Breast epithelium (tissue), 4 donors: Measurements from ENCODE around the gene SRF. TPM values are rescaled to one million over a fixed set of nuclear protein-coding genes. Genes with fewer than 3 reads are reported as not detected.
A peak's percentile ranks its signal among the peaks of the same experiment; 100 is the strongest.

Source experiments
- DNase-seq, 2 donors: peaks; one replicate each; pipeline ENCODE4 v3.0.0-alpha.2; 2019; ENCODE audit warnings: low spot score in 2 of 2
- H3K27ac ChIP-seq, 2 donors: fragments of 200-600 bp; sonication (generic) in 1 of 2; one replicate each; pipeline ENCODE4 v1.5.1; 2016 to 2019; ENCODE audit warnings: mild to moderate bottlenecking in 1 of 2
- H3K27me3 ChIP-seq, 2 donors: fragments of 200-600 bp; sonication (generic) in 1 of 2; one replicate each; pipeline versions ENCODE4 v1.5.1 to v1.6.0; 2017 to 2019; ENCODE audit warnings: control low read depth in 1 of 2, mild to moderate bottlenecking in 1 of 2
- H3K36me3 ChIP-seq: fragments of 200-600 bp; one replicate; pipeline ENCODE4 v1.5.1; 2019
- H3K4me1 ChIP-seq, 2 donors: fragments of 200-600 bp; sonication (generic); one replicate each; pipeline ENCODE4 v1.5.1; 2016 to 2019; ENCODE audit warnings: control low read depth in 1 of 2
- H3K4me3 ChIP-seq, 3 donors: fragments of 200-600 bp; sonication (generic); 1 replicate in 2 of 3; 2 replicates in 1 of 3; pipeline ENCODE4 v1.5.1; 2016 to 2019; ENCODE audit warnings: mild to moderate bottlenecking in 3 of 3, moderate library complexity in 2 of 3
- H3K9me3 ChIP-seq, 2 donors: fragments of 200-600 bp; sonication (generic) in 1 of 2; one replicate each; pipeline ENCODE4 v1.5.1; 2016 to 2019; ENCODE audit warnings: control low read depth in 1 of 2
- CTCF ChIP-seq, 3 donors: fragments of 450-650 bp; IDR thresholded peaks; one replicate each; pipeline ENCODE4 v1.5.1; 2016 to 2017; ENCODE audit warnings: antibody characterized with exemption in 3 of 3, mild to moderate bottlenecking in 3 of 3, moderate library complexity in 3 of 3
- POLR2A ChIP-seq: fragments of 450-650 bp; IDR thresholded peaks from one replicate; pipeline ENCODE4 v1.6.1; 2016; ENCODE audit warnings: antibody characterized with exemption, mild to moderate bottlenecking, moderate library complexity
- POLR2AphosphoS5 ChIP-seq, 3 donors: sonication (generic); formaldehyde crosslinking; IDR thresholded peaks; one replicate each; pipeline ENCODE4 v1.6.1; 2017; ENCODE audit warnings: antibody characterized with exemption in 3 of 3
- intact Hi-C: fragments of 100-400 bp; cut with DNase I; formaldehyde crosslinking; loops from one replicate; pipeline ENCODE4 v1.15.1; 2023; ENCODE audit warnings: low total_unique reads
- total RNA-seq, 3 donors: library from RNA; depleted of rRNA; stranded (reverse); fragments of >200 nt; gene quantifications; one replicate each; pipeline ENCODE4 v1.1.0, GENCODE V29; 2016

Gene SRF
- total RNA-seq, 3 donors from 2014 or later = 18.1 to 32.1 (median 28.5) TPM

- no peaks in the 10 kb centered on the region for H3K36me3 ChIP-seq
- H3K4me3 ChIP-seq = no peak overlapping the region
- no peak for TF ChIP-seq POLR2AphosphoS5 (IDR thresholded peaks at IDR 0.05)
- no peak for TF ChIP-seq CTCF (IDR thresholded peaks at IDR 0.05)
- TF ChIP-seq POLR2A = no peak
- intact Hi-C loops = no loop called here
- peaks cover 0 to 9% of the 10 kb centered on the region in 2 donors for H3K4me1 ChIP-seq
- DNase-seq = no peak
- peak overlapping the region; percentile 86 to 93 for H3K27ac ChIP-seq
- no peaks in the 10 kb centered on the region for H3K9me3 ChIP-seq
- H3K27me3 ChIP-seq = no peaks in the 10 kb centered on the region
Observed at GRCh38 chr6:43180985-43181384, 9.9 kb downstream of the SRF start.

GRCh38 chr6:43181621-43181941 lies 10.5 kb downstream of the SRF start:
- peaks cover 0 to 9% of the 10 kb centered on the region in 2 donors for H3K4me1 ChIP-seq
- H3K27me3 ChIP-seq = no peaks in the 10 kb centered on the region
- peak overlapping the region; percentile 78 to 96 (median 85) for H3K4me3 ChIP-seq
- H3K27ac ChIP-seq = peak overlapping the region; percentile 86 to 93
- TF ChIP-seq POLR2A = no peak
- TF ChIP-seq CTCF (IDR thresholded peaks at IDR 0.05) = no peak
- TF ChIP-seq POLR2AphosphoS5 (IDR thresholded peaks at IDR 0.05) = no peak
- intact Hi-C loops = no loop called here
- DNase-seq = no peak
- no peaks in the 10 kb centered on the region for H3K9me3 ChIP-seq
- no peaks in the 10 kb centered on the region for H3K36me3 ChIP-seq

GRCh38 chr6:43181942-43182860 lies 11.1 kb downstream of the SRF start, which contains the start of gene CUL9:
CUL9 (plus strand) TSS chr6:43182196; CDS start chr6:43184311, 2,115 bp downstream.
- H3K36me3 ChIP-seq = no peaks in the 10 kb centered on the region
- H3K4me1 ChIP-seq = peaks cover 0 to 9% of the 10 kb centered on the region in 2 donors
- peak within 1 kb of the TSS; percentile 86 to 93 for H3K27ac ChIP-seq
- intact Hi-C loops = no loop called here
- H3K4me3 ChIP-seq = peak within 1 kb of the TSS; percentile 78 to 96 (median 85)
- H3K27me3 ChIP-seq = no peaks in the 10 kb centered on the region
- peak; percentile 79 to 81 for DNase-seq
- no peaks in the 10 kb centered on the region for H3K9me3 ChIP-seq
- TF ChIP-seq POLR2A (no peak), POLR2AphosphoS5 (IDR thresholded peaks at IDR 0.05) (peak; percentile 64 to 90 (median 85))

GRCh38 chr6:43183441-43183840 lies 12.4 kb downstream of the SRF start:
- H3K4me1 ChIP-seq = peaks cover 0 to 9% of the 10 kb centered on the region in 2 donors
- H3K27me3 ChIP-seq = no peaks in the 10 kb centered on the region
- no peaks in the 10 kb centered on the region for H3K9me3 ChIP-seq
- DNase-seq = no peak
- H3K4me3 ChIP-seq = no peak overlapping the region
- no peak for TF ChIP-seq POLR2A
- TF ChIP-seq POLR2AphosphoS5 (IDR thresholded peaks at IDR 0.05) = no peak
- no peak for TF ChIP-seq CTCF (IDR thresholded peaks at IDR 0.05)
- H3K27ac ChIP-seq = no peak overlapping the region
- intact Hi-C loops = no loop called here
- H3K36me3 ChIP-seq = no peaks in the 10 kb centered on the region

- Histone ChIP-seq H3K27ac (no peak overlapping the region), H3K4me3 (no peak overlapping the region), H3K9me3 (no peaks in the 10 kb centered on the region), H3K27me3 (no peaks in the 10 kb centered on the region), H3K4me1 (peaks cover 0 to 9% of the 10 kb centered on the region in 2 donors), H3K36me3 (no peaks in the 10 kb centered on the region)
- intact Hi-C loops = no loop called here
- TF ChIP-seq POLR2AphosphoS5 (IDR thresholded peaks at IDR 0.05) = no peak
- TF ChIP-seq CTCF (IDR thresholded peaks at IDR 0.05) = no peak
- TF ChIP-seq POLR2A = no peak
- no peak for DNase-seq
Observed at GRCh38 chr6:43184268-43184985, 13.4 kb downstream of the SRF start.
